COR-L47 (cell line): ENCODE data around the gene KRT6C.
"Not testable (repeated sequence)": the region's sequence is repeated elsewhere in the genome, so short reads cannot be mapped to it uniquely, and the experiment has no call there.

ENCODE experiments used
- DNase-seq: peaks from one replicate; lab custom pipeline; 2025; lab: John Stamatoyannopoulos, UW

The KRT6C gene

DNA sequence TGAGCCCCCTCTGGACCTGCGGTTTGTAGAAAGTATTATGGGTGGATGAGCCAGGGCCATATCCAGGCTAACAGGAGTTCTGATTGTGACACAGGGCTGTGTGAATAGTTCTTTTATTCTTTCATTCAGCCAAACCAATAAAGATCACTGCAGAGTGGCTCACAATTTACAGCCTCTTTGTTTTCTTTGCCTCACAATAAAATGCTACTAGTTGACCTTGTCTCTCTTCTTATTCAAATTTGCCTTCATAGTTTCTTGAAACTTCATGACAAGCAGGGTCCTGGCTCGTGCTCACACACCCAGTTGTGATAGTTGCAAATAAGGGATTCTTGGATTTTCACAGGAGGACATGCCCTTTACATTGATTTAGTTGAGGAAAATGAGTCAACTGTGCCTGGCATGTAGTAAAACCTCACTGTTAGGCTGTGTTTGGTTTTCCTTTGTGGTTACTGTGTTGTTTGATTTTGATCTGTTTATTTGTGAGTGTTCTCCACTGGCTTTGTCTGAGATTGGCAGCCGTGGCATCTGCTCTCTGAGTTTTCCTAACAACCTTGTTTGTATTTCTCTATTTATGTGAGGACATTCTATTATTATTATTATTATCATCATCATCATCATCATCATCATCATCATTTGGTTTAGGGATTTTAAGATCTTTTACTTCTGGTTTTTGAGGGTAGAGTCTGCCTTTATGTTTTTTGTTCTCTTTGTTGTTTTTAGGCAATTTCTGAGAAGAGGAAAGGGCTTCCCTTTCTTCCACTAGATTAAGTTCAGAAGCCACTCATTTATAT lies 19.0 kb downstream of the KRT6C start:
- no peak for DNase-seq

DNA sequence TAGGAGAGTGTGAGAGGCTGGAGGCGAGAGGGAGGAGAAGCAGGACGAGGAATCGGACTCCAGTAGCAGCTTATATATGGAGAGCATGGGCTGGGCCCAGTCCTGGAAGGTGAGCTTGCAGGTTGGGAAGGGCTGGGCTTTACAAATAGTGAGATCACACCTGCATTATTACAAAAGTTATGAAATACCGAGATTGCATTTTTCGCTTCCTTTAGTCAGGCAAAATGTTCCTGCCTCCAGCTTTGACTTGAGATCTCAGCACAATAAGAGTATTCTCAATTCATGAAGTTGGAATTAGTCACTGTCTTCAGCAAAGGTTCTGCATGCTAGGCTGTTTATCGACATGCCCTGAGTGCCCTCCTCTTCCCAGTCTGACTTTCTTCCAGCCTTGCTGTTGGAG lies 21.5 kb downstream of the KRT6C start, which contains the start of gene KRT6B:
Gene KRT6B, minus strand, starts transcription at position 46 of the 400 bp plus-strand sequence. CDS start 68 bp downstream, outside the sequence.
- no peak for DNase-seq

GRCh38 chr12:52448228-52448627 lies 25.4 kb downstream of the KRT6C start:
- DNase-seq, result no peak

DNA sequence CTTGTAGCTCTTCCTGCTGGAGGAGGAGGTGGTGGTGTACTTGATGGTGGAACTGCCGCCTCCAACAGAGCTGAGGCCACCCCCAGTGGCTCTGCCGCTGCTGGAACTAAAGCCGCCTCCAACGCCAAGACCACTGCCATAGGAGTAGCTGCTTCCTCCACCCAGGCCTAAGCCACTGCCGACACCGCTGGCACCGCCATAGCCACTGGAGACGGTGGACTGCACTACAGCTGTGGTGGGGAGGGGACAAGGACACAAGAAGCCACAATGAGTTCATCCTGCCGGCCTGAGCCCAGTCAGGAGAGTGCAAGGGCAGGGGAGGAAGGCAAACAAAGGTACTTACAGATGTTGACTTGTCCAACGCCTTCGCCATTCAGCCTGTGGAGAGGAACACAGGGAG lies 26.4 kb downstream of the KRT6C start:
- DNase-seq, result not testable (repeated sequence)

GRCh38 chr12:52446367-52447045 lies 27.1 kb downstream of the KRT6C start:
- no peak for DNase-seq

DNA sequence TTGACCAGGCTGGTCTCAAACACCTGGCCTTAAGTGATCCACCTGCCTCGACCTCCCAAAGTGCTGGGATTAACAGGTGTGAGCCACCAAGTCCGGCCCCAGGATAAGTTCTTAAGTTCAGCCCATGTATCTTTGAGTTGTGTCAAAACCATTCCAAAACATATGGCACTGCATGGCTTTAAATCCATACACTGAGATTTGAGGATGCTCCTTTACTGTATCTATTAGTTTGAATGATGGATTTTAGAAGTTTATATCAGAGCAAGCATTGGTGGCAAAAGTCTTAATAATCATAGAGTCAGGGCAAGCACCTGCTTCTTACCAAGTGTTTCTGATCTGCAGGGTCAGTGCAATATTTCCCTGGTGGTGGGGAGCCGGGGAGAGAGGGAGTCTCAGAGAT lies 27.7 kb downstream of the KRT6C start:
- DNase-seq, result no peak

DNA sequence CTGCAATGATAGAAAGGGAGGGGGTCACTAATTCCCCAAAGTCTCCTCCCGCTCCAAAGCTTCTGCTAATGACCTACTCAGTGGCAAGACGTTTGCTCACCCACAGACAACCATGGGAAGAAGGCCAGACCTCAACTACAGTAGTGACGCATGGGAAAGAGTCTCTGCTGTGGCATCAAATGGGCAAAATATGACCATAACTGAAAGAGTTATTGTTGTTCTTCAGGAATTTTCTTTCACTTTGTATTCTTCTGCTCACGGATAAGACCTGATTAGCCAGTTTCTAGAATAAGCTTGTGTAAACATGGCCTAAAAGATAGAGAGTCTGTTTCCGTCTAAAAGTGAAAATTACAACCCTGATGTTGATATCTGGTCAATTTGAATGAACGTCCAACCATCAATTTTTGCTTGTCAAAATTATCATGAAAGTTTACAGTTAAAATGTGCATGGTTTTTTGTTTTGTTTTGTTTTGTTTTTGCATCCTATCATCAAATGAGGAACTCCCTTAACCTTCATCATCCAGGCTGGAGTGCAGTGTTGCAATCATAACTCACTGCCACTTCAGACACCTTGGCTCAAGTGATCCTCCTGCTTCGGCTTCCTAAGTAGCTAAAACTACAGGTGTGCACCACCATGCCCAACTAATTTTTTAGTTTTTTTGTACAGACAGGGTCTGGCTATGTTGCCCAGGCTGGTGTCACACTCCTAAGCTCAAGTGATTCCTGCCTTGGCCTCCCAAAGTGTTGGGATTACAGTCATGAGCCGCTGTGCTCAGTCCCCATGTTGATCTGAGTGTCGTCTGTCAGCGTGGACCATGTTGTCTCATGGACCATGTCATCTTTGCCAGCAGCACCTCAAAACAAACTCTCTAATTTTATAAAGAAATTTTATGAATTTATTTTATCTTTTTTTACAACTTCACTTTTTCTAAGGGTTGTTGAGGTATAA lies 28.7 kb downstream of the KRT6C start:
- no peak for DNase-seq

DNA sequence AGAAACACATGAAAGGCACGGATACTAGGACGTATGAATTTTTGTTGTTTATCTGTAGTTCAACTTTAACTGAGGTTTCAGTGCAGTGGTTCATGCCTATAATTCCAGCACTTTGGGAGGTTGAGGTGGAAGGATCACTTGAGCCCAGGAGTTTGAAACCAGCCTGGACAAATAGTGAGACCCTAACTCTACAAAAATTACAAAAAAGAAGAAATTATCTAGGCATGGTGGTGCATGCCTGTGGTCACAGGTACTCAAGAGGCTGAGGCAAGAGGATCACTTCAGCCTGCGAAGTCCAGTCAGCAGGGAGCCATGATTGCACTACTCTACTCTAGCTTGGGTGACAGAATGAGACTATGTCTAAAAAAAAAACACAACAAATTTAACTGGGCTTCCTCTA lies 29.6 kb downstream of the KRT6C start:
- no peak for DNase-seq

GRCh38 chr12:52442600-52443061 lies 31.0 kb downstream of the KRT6C start:
- DNase-seq, result no peak

DNA sequence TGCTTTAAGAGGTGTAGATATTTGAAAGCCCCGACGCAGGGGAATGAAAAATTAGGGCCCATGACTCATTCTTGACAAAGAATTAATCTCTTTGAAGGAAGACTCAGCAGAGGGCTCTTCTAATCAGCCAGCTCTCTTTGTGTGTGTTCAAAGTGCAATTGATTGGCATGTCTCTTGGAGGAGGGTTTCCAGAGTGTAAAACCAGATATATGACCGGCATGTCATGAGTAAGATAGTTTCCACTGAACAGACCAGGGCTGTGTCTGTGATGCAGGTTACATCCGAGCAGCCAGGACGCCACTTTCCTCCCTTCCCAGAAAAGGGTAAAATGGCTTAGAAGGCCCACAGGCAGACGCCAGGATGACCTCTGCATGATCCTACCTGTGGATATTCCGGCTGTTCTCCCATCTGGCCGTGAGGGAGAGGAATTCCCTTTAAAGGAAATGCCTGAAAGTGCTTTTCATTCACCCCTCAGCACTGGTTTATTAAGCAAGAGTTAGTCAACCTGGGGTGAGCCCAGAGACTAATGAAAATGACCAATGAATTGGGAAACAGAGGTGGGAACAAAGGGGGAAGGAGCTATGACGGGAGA lies 32.2 kb downstream of the KRT6C start:
- DNase-seq, result no peak

DNA sequence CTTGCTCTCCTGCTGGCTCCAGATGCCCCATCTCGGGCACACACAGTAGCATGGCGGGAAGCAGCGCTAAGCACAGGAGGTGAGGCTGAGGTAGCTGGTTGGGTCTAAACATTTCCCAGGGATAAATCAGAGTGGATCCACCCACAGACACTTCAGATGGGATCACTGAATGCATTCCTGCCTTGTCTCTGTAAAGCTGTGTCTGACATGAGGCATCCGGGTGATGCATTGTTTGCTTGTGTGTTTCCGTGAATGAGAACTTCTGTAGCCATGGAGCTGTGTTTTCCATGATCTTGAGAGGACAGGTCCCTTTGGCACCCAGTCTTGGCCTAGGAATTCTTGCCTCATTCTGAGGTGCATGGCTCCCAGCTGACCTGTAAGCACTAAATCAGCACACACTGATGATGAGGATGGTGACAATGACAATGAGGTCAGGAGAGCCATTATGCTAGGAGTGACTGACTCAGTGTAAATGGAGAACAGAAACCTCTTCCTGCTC lies 32.7 kb downstream of the KRT6C start:
- no peak for DNase-seq

DNA sequence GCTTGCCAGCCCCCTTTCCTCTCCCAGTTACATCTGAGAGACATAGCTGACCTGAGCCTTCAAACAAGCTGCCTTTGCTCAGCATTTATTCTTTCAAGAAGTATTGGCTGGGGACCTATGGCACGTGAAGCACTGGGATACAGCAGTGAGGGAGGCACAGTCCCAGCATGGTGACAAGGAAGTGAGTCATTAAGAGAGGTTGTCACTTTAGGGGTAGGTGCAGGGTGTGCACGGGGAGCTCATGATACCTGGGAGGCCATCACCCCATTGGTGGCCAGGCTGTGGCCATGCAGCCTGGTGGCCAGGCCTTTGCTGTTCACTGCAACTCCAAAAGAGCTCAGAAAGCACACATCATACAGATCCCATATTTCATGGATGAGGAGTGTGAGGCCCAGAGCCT lies 33.8 kb downstream of the KRT6C start:
- DNase-seq, result no peak

- no peak for DNase-seq
Measured at GRCh38 chr12:52439420-52439819, 34.2 kb downstream of the KRT6C start.

DNA sequence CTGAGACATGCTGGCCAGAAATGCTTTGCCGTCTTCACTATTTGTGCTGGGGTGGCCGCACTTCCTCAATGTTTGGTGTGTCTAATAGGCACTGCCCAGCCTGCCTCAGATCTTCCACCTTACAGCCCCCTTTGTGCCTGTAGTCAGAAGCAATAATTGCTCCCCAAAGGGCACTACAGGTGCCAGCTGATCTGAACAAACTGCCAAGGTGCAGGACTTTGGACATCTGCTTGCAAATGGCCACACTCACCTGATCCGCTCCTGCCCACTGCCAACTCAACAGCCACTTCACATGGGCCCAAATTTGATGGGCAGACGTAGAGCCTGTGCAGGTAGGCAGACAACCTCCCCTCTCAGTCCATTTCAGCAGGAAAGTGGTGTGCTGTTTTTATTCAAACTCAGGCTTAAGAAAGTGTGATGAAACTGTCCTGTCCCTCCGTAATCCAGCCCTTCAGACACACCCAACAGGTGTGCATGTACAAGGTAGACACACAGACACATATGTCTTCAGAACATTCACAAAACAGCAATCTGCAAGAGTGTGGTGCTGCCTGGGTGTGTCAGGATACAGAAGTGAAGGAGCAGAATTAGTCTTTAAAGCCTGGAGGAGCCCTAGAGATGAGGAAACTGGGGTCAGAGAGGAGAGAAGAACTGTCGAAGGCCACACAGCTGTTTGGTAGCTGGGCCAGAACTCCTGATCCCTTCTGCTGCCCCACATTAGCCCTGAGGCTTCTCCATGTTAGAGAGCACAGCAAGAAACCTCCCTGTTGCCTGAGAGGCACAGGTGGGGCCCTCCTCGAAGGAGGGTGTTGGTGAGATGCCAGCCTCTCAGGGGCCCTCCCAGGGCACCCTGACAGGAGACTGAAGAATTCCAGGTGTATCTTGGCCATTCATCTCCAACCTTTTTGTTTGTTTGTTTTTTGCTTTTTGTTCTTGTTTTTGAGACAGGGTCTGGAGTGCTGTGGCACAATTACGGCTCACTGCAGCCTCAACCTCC lies 35.0 kb downstream of the KRT6C start:
- DNase-seq, result no peak

DNA sequence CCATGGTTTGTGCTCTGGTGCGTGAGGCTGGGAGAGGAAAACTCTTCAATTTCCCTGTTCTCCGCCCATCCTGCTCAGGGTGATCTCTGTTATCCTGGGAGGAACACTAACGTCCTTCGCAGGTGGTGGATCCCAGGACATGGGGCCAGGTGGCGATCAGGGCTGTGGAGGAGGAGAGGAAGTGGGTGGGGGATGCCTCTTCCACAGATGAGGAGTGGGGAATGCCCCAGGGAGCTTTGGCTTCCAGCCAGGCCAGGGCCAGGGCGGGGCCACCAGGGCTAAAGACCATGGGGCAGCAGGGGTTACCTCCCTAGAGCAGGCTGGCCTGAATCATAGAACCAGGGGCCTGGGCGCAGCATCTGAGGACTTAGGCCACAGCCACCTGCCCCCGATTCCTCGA lies 36.1 kb downstream of the KRT6C start:
- DNase-seq, result no peak

GRCh38 chr12:52436828-52437474 lies 36.7 kb downstream of the KRT6C start:
- no peak for DNase-seq

DNA sequence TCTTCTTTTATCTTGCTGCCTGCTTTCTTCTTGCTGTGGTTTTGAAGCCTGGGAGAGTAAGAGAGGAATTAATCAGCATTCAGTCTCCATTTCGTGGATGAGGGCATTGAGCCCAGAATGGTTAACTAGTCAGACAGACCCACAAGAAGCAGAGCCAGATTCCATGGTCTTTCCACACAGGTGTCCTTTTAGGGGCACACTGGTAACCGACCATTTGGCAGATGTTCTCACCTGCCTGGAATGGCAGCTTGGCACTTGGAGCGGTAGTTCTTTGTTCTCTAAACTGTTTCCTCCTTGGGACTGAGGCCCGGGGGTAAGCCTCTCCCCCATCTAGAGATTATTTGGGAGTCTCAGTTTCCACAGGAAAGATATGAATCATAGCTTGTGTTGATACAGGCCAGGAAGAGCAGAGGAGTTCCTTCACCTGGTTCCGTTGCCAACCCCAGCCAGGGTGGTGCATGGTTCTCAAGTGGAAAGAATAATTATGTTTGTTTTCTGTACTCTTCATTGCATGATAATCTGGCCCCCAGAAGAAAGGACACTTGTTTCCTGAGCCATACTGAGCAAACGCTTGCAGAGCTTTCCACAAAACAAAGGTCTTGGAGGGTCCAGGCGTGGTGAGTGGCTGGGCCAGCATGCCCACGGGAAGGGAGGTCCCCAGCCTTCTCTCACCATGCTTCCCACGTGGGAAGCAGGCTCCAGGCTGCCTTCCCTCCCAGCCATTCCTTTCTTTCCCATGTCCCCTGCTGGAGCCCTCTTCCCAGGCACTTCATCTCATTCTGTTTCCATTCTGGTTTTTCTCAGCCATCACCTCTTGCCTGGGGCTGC lies 37.4 kb downstream of the KRT6C start:
- DNase-seq, result no peak

- DNase-seq, result no peak
Measured at GRCh38 chr12:52435659-52435999, 38.0 kb downstream of the KRT6C start.
